ENCODE measurements around the gene C22orf23.

C22orf23 gene

GRCh38 chr22:37933711-37934376 lies 19.6 kb downstream of the C22orf23 start:
- Histone ChIP-seq H3K9ac (ENCODE audit: low read length) (no peak overlapping the region), H3K4me1 (ENCODE audit: low read length) (peaks cover 4% of the 10 kb centered on the region; the same call in 1 of the 2 replicates), H3K4me3 (ENCODE audit: low read length) (no peak overlapping the region), H4K20me1 (ENCODE audit: insufficient read depth, low read length) (no peaks in the 10 kb centered on the region), H3K4me2 (ENCODE audit: low read length) (peak overlapping the region; percentile 32), H3K27me3 (ENCODE audit: low read depth, low read length) (no peaks in the 10 kb centered on the region), H2AFZ (ENCODE audit: low read depth, low read length) (no peak overlapping the region), H3K36me3 (replicated peaks; ENCODE audit: low read depth, low read length) (peaks cover 5% of the 10 kb centered on the region), H3K27ac (ENCODE audit: low read length) (no peak overlapping the region), H3K79me2 (ENCODE audit: low read length) (no peaks in the 10 kb centered on the region), H3K9me3 (ENCODE audit: insufficient read depth, low read length) (no peaks in the 10 kb centered on the region)
- TF ChIP-seq EZH2phosphoT487 (IDR thresholded peaks at IDR 0.05; ENCODE audit: low read depth) (no peak), CTCF (IDR thresholded peaks at IDR 0.05; ENCODE audit: low read depth, low read length) (peak; percentile 98)

GRCh38 chr22:37932821-37933578 lies 20.4 kb downstream of the C22orf23 start:
- Histone ChIP-seq H3K27ac (ENCODE audit: low read length) (no peak overlapping the region), H2AFZ (ENCODE audit: low read depth, low read length) (no peak overlapping the region), H3K4me2 (ENCODE audit: low read length) (no peak overlapping the region), H3K27me3 (ENCODE audit: low read depth, low read length) (no peaks in the 10 kb centered on the region), H3K79me2 (ENCODE audit: low read length) (no peaks in the 10 kb centered on the region), H3K9ac (ENCODE audit: low read length) (no peak overlapping the region), H3K9me3 (ENCODE audit: insufficient read depth, low read length) (no peaks in the 10 kb centered on the region), H4K20me1 (ENCODE audit: insufficient read depth, low read length) (no peaks in the 10 kb centered on the region), H3K36me3 (replicated peaks; ENCODE audit: low read depth, low read length) (peaks cover 5% of the 10 kb centered on the region), H3K4me1 (ENCODE audit: low read length) (peaks cover 4% of the 10 kb centered on the region; the same call in 1 of the 2 replicates), H3K4me3 (ENCODE audit: low read length) (no peak overlapping the region)
- TF ChIP-seq EZH2phosphoT487 (IDR thresholded peaks at IDR 0.05; ENCODE audit: low read depth): no peak
- no peak for TF ChIP-seq CTCF (IDR thresholded peaks at IDR 0.05; ENCODE audit: low read depth, low read length)

GRCh38 chr22:37932401-37932800 lies 21.0 kb downstream of the C22orf23 start:
- Histone ChIP-seq H3K27ac (ENCODE audit: low read length) (no peak overlapping the region), H3K36me3 (replicated peaks; ENCODE audit: low read depth, low read length) (peaks cover 5% of the 10 kb centered on the region), H3K9me3 (ENCODE audit: insufficient read depth, low read length) (no peaks in the 10 kb centered on the region), H3K9ac (ENCODE audit: low read length) (no peak overlapping the region), H3K27me3 (ENCODE audit: low read depth, low read length) (no peaks in the 10 kb centered on the region), H3K79me2 (ENCODE audit: low read length) (no peaks in the 10 kb centered on the region), H4K20me1 (ENCODE audit: insufficient read depth, low read length) (no peaks in the 10 kb centered on the region), H3K4me3 (ENCODE audit: low read length) (no peak overlapping the region), H2AFZ (ENCODE audit: low read depth, low read length) (no peak overlapping the region), H3K4me1 (ENCODE audit: low read length) (peaks cover 4% of the 10 kb centered on the region; the same call in 1 of the 2 replicates), H3K4me2 (ENCODE audit: low read length) (no peak overlapping the region)
- TF ChIP-seq EZH2phosphoT487 (IDR thresholded peaks at IDR 0.05; ENCODE audit: low read depth): no peak
- no peak for TF ChIP-seq CTCF (IDR thresholded peaks at IDR 0.05; ENCODE audit: low read depth, low read length)

GRCh38 chr22:37931893-37932389 lies 21.5 kb downstream of the C22orf23 start:
- Histone ChIP-seq H3K4me2 (ENCODE audit: low read length) (no peak overlapping the region), H3K27me3 (ENCODE audit: low read depth, low read length) (no peaks in the 10 kb centered on the region), H2AFZ (ENCODE audit: low read depth, low read length) (no peak overlapping the region), H3K4me3 (ENCODE audit: low read length) (no peak overlapping the region), H3K36me3 (replicated peaks; ENCODE audit: low read depth, low read length) (peaks cover 5% of the 10 kb centered on the region), H3K9ac (ENCODE audit: low read length) (no peak overlapping the region), H4K20me1 (ENCODE audit: insufficient read depth, low read length) (no peaks in the 10 kb centered on the region), H3K79me2 (ENCODE audit: low read length) (no peaks in the 10 kb centered on the region), H3K27ac (ENCODE audit: low read length) (no peak overlapping the region), H3K4me1 (ENCODE audit: low read length) (peaks cover 4% of the 10 kb centered on the region; the same call in 1 of the 2 replicates), H3K9me3 (ENCODE audit: insufficient read depth, low read length) (no peaks in the 10 kb centered on the region)
- no peak for TF ChIP-seq CTCF (IDR thresholded peaks at IDR 0.05; ENCODE audit: low read depth, low read length)
- no peak for TF ChIP-seq EZH2phosphoT487 (IDR thresholded peaks at IDR 0.05; ENCODE audit: low read depth)
